ENCODE data around the gene GLTP.

- TF ChIP-seq POLR2A (IDR thresholded peaks at IDR 0.05) (no peak), CTCF (IDR thresholded peaks at IDR 0.05) (no peak), POLR2AphosphoS5 (IDR thresholded peaks at IDR 0.05) (no peak)
These were observed 48.4 kb downstream of the GLTP start for GRCh38 chr12:109831929-109832328.

Measured in suprapubic skin (tissue), 4 donors.